HG03095 (cell line): ENCODE results near the gene IL12RB2.
"Not testable (repeated sequence)": the region's sequence is repeated elsewhere in the genome, so short reads cannot be mapped to it uniquely, and the experiment has no call there.

Experiments
- ATAC-seq: cut with Tn5 transposase; IDR thresholded peaks from one replicate; pipeline ENCODE4 v1.9.1; 2021; ENCODE audit warnings: moderate library complexity; ENCODE audit not compliant: unreplicated experiment

IL12RB2 gene

DNA sequence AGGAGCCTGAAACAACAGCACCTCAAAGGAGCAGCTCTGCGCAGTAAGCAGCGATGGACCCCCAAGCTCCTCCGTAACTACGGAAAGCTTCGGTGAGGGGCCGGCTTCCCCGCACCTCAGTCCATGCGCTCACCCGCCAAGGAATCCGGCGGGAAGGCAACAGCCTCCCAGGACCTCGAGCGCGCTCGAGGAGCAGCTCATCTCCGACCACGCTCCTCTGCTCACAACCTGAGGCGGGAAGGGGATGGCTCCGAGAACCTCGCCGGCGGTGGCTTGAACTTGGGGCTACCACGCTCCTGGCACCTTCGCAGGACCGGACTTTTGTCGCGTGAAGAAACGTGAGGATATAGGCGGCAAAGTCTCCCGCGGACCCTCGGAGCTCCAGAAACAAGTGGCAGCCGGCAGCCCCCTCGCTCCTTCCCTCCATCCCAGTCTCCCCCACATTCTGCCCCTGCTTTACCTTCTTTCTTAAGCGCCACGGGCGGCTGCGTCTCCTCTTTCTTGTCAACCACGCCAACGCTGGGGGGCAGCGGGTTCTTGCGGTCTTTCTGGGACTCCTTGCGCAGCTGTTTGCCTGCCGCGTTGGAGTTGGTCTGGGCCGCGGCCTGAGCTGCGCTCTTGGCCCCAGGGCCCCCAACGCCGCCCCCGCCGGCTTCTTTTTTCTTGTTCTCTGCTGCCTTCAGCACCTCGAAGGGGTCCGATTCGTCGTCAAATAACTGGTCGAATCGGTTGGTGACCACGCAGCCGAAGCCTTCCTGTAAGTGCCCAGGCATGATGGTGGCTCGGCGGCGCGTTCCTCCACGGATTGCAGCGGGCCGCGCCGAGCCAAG, 122.1 kb downstream of the IL12RB2 start:
- ATAC-seq: peak; percentile 1

DNA sequence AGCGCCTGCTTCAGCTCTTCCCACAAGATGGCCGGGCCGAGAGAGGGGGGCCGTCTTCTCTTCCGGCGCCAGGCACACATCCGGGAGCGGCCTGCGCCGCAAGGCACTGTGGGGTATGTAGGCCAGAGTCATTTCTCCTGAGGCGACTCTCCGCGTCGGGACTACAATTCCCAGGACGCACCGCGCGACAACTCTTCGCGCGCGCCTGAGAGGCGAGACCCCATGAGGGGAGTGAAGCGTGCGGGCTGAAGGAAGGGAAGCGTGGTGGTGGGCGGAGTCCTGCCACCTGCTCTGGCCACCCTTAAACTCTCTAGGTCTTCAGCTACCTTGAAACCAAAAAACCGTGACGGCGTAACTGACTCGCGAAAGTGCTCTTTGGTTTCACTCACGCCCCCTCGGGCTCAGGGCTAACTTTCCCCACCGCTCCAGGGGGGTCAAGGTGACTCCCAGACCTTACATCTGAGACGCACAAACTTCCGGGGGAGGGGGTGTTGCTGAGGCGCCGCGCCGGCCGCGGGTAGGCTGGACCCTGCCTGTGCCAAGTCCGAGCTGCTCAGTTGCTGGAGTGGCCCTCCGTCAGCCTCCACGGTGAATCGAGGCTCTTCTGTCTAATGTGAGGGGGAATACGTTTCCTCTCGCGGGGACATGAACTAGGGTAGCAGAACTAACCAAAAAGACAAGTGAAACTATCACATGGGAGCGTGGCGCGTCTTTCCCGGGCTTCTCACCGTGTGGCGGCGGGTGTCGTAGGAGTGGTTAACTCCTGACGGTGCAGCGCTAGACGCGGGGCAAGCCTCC, 122.9 kb downstream of the IL12RB2 start, which contains the start of gene SERBP1:
SERBP1 (minus strand) TSS at position 45 of the 798 bp plus-strand sequence. CDS start 102 bp downstream, outside the sequence.
- peak; percentile 86 for ATAC-seq

DNA sequence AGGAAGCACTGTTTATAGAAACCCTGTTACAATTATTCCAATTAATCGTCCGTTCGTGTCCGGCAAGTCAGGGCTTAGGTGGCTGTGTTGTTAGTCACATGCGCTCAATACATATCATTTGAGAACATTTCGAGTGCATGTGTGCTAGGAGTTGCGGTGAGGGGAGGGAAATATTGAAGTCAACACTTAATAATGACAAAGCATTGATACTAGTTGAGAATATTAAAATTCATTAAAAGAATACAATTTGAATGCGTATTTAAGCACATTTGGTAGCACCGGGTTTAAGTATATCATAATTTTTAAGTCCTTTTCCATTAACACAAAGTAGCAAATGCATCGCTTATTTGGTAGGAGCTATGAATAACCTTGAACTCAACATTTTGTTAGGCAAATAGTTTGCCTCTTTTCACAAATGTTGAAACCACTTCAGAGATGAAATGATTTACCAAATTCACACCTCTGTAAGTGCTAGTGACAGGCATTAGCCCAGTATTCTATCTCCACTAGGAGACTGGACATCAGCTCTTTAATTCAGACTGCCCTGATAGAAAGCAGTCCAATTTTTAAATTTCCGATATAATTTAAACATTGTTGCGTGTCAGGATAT, 123.6 kb downstream of the IL12RB2 start:
- no peak for ATAC-seq

DNA sequence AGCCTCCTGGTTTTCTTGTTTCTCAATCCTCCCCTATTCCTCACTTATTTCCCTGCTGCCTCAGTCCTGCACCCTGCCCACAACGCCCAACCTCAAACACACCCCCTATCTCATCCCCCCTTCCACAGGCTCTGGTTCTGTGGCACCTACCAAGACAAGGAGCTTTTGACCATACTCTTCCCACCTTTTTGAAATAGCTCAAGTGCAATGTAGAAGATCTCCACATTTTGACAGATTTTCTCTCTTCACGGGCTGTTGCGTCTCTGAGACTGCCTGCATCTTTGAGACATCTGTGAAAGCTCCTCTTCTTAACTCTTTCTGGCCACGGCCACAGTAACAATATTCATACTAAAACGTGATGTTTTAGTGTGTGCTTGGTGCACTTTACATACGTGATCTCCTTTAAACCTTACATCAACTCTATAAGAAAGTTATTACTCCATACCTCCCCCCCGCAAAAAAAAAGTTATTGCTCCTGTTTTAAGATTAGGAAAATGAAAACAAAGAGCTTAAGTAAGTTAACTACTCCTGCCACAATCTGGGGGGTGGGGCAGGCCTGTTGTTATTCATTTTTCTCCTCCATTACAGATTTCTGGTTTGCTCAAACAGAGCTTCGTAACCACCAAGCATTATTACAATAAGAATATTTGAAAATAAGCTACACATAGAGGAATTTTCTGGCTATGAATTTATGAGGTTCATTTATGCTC, 124.4 kb downstream of the IL12RB2 start:
- no peak for ATAC-seq

DNA sequence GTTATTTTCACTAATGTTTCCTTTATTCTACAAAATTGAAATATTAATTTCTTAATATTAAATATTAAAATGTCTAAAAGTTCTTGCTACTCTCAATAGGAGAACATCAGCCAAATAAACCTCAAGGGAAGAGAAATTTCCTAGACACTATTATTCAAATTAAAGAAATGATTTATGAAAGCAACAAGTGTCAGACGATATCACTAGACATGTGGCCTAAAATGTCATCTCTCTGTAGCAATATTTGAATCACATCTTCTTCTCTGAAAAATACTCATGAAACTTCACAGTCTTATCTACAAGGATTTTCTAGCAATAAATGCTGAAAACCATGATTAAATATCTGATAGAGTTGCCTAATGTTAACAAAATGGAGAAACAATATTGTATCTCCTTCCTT, 125.1 kb downstream of the IL12RB2 start:
- ATAC-seq: no peak

DNA sequence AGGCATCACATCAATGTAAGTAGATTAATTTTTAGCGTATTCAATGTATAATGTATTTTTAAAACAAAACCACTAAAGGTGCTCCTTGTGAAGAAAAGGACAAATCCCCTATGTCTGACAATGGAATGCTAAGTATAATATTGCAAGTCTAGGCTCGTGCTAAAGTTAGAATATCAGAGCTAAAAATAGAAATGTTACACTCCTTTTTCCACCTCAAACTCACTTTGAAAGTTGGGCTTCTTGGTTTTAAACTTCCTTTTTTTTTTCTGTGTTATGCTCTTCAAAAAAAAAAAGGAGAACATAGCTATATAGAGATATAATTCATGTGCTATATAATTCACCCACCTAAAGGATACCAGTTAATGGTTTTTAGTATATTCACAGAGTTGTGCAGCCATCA, 126.2 kb downstream of the IL12RB2 start:
- no peak for ATAC-seq

DNA sequence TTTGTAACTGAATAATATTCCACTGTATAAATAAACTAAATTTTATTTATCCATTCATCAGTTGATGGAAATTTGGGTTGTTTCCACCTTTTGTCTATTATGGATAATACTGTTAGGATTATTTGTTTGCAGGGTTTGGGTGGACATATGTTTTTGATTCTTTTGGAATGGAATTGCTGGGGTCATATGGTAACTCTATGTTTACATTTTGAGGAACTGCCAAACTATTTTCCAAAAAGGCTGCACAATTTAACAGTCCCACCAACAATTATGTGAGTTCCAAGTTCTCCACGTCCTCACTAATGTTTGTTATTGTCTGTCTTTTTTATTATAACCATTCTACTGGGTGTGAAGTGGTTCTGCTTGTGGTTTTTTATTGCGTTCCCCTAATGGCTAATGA, 126.8 kb downstream of the IL12RB2 start:
- no peak for ATAC-seq

DNA sequence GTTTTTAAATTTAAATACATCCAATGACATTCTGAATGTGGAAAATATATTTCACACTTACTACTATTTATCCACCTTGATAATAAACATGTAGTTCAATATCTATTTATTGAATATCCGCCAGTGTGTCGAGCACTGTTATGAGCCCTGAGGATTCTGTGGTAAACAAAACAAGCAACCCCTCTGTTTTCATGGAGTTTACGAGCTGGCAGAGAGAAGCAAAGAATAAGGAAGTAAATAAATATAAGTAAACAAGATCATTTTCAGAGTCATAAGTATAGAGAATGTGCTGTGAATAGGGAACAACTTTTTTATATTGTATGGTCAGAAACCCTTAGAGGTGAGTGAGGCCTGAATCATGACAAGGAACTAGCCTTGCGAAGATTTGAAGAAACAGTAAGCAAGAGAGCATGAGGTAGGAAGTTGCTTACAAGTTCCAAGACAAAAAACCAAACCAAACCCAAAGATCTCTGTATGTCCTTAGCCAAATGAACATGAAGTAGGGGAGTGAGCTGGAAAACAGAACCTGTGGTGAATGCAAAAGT, 128.9 kb downstream of the IL12RB2 start:
- ATAC-seq: no peak

DNA sequence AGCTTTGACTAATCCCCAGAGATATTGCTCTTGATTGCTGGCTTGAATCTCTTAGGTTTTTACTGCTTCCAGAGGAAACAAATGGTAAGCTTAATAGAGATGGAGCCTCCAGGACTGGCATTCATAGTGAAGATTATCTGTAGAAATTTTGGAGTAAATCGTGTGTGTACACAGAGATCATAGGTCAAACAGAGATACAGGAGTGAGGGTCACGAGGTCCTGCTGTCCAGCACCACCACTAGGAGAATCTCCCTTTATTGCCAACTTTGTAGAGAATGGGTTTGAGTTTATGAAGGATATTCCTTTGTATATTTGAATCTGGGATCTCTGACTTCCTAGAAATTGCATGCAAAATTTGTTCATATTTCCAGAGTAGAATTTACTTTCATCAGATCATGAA, 130.3 kb downstream of the IL12RB2 start:
- ATAC-seq: no peak

DNA sequence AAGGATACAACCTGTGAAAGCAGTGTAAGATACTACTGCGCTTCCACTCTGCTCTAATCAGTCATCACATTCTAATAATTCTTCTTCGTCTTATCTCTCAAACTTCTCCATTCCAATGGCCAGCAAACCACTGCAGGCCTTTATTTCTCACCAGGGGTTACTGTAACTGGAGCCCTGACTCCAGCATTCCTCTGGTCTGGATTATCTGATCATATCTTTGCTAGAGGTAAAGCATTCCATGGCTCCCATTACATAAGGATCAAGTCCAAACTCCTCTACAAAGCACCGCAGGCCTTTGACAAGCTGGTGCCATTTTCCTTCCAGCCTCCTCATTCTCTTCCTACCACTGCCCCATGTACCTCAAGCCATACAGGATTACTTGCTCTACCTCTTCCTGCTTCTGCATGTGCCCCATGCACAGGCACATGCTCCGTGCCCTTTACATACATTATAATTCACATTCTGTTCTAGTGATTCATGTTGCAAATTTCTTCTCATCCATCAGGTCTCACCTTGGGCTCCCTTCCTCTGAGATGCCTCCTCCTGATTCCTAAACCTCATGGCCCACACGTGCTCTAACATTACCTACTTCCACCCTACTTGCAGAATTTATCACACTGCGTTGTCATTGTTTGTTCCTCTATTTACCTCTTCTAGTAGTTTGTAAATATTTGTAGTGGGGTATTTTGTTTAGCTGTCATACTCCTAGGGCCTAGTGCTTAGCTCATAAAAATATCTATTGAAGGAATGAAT, 131.8 kb downstream of the IL12RB2 start:
- ATAC-seq: no peak

DNA sequence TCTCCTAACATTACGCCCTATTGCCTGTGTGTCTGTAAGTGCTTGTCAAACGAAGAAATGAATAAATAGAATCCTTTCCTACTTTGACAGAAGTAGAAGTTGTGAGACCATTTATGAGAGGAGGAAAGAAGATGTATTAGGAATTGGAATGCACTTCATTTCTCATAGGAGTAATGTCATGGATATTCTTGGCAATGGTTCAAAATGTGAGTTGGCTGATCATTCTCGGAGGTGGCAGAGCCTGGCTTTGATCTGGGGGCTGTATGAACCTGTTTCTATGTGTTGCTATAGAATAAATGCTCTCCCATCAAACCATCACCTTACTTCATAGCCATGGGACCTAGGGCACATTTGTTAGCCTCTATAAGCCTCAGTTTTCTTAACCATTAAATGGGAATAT, 132.7 kb downstream of the IL12RB2 start:
- ATAC-seq: no peak

DNA sequence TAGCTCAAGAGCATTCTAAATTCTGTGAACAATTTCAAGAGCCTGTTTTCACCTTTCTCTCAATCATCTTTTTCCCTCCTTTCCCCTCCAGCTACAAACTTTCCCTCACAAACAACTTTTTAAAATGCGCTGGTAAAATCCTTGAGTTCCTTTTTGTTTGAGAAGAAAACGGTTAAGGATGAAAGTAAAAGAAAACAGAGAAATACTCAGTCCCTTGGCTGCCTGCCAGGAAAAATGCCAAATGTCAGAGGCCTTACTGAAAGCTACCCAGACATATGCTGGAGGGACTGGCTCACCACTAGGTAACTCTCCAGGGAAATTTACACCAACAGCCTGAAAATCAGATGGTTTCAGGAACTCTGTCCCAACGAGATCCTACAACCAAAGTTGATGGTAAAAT, 133.5 kb downstream of the IL12RB2 start:
- ATAC-seq: no peak

DNA sequence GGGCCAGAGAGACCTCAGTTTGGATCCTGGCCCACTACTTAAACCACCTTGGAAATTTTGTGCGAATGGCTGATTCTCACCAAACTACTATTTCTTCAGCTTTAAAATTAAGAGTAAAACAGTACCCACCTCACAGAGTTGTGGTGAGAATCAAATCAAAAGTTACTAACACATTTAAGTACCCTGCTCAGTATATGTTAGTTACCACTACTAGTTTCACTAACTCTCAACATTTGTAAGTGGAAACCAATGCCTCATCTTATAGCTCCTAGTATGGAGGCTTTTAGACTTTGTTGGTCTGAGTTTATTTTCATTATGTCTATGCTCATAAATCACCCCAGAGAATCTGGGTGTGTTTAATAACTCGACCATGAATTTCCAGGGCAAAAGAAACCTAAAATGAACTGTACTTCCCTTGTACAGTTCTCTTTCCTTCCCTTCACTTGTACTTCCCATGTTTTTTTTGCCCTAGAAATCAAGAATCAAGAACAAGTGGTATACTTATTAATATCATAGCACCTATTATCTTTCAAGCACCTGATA, 134.1 kb downstream of the IL12RB2 start:
- no peak for ATAC-seq

DNA sequence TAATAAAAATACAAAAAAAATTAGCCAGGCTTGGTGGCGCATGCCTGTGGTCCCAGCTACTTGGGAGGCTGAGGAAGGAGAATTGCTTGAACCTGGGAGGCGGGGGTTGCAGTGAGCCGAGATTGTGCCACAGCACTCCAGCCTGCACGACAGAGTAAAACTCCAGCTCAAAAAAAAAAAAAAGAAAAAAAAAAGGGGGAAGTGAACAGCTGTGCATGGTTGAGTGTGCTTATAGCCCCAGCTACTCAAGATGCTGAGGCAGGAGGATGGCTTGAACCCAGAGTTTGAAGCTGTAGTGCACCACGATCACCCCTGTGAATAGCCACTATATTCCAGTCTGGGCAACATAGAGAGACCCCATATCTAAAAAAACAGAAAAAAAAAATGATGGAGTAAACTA, 138.3 kb downstream of the IL12RB2 start:
- ATAC-seq: not testable (repeated sequence)
